HT1080 (cell line): Measurements from ENCODE around the gene UPF1. TPM values are rescaled to one million over a fixed set of nuclear protein-coding genes. Genes with fewer than 3 reads are reported as not detected.

Source experiments
- DNase-seq: peaks from one replicate; pipeline ENCODE4 v3.0.0-alpha.2; 2015; ENCODE audit warnings: low read depth
- polyA plus RNA-seq, 2 experiments: library from polyadenylated mRNA; depleted of rRNA; stranded (reverse); fragments of >200 nt; gene quantifications; 2 replicates each; pipeline ENCODE4 v1.2.3, GENCODE V29; 2015
- total RNA-seq: library from RNA; depleted of rRNA; stranded (reverse); fragments of >200 nt; shearing (Covaris generic); gene quantifications from 2 replicates; pipeline ENCODE4 v1.2.3, GENCODE V29; 2014; rRNA removed

Gene UPF1
- total RNA-seq: 57.5 and 59.1 TPM in 2 replicates
- 35.6 and 40.3 TPM in 2 replicates for polyA plus RNA-seq (2015; cell fraction: cytosol; rRNA removed)
- polyA plus RNA-seq (2015; cell fraction: nucleus; rRNA removed): 121 and 124 TPM in 2 replicates

GRCh38 chr19:18831524-18832305 is at the start of gene UPF1:
TSS of gene UPF1 (plus strand) at chr19:18831959. CDS start at chr19:18832210, 251 bp downstream.
- peak; percentile 83 for DNase-seq

GRCh38 chr19:18782559-18783225 is 49.1 kb upstream of the UPF1 start:
- no peak for DNase-seq

GRCh38 chr19:18783958-18784785 is 47.6 kb upstream of the UPF1 start:
- no peak for DNase-seq

DNA sequence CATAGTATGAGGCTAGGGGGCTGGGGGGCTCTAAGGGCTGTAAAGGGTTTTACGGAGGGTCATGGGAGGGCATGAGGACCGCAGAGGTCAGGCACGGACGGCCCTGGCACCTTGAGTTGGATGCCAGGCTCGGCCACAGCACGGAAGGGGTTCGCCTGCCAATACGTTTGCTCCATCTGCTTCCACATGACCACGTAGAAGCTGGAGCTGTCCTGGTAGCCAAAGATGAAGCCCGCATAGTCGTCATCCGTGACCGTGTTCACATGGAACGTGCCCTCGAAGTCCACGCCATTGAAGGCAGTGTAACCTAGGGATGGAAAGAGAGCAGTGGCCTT is 47.0 kb upstream of the UPF1 start:
- no peak for DNase-seq

- no peak for DNase-seq
These were observed 46.3 kb upstream of the UPF1 start for GRCh38 chr19:18785179-18786124.

- DNase-seq: no peak
These were observed 43.0 kb upstream of the UPF1 start for GRCh38 chr19:18788529-18789421.

GRCh38 chr19:18789422-18789869 is 42.3 kb upstream of the UPF1 start:
- no peak for DNase-seq

DNA sequence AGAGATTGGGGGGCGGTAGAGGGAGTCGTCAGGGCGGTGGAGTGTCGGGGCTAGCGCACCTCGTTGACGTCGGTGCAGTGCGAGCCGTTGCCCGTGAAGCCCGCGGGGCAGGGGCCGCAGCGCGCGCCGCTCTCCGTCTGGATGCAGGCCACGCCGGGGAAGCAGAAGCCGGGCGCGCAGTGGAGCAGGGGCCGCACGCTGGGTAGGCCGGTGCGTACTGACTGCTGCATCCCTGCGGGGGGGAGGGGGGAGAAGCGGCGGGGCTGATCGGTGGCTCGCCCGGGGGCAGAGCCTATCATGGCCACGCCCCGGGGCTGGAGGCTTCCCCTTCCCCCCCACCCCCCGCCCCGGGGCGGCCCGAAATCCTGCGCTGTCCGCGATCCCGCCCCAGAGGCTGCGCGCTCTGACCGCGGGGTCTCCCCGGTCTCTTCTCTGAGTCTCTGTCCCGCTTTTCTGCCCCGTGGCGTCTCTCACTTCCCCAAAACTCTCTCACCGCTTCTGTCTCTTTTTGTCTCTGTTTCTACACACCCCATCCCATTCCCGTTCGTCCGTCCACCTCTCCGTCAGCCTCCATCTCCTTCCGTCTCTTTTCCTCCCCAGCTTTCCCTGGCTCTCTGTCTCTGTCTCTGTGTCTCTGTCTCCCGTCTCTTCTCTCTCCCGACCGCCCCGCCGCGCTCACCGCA is 41.7 kb upstream of the UPF1 start:
- DNase-seq: no peak

- DNase-seq: no peak
These were observed 41.0 kb upstream of the UPF1 start, which contains the start of gene COMP for GRCh38 chr19:18790566-18791314. TSS of gene COMP (minus strand) at chr19:18791305. CDS start at chr19:18791269, 36 bp downstream.

GRCh38 chr19:18791315-18791678 is 40.5 kb upstream of the UPF1 start:
- DNase-seq: no peak

- no peak for DNase-seq
These were observed 39.1 kb upstream of the UPF1 start for GRCh38 chr19:18792661-18793060.

GRCh38 chr19:18793144-18794028 is 38.4 kb upstream of the UPF1 start:
- DNase-seq: no peak

DNA sequence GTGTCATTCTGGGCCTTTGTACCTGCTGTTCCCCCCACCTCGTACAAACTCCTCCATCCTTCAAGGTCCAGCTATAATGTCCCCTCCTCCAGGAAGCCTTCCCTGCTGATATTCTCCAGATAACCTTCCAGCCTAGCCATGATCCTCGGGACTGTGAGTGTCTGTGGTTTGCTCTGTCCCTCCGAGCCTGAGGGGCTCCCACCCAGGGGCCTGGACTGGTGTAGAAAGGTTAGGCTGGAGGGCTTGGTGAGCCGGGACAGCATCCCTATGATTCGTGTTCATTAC is 37.8 kb upstream of the UPF1 start:
- no peak for DNase-seq

GRCh38 chr19:18794692-18795091 is 37.1 kb upstream of the UPF1 start:
- no peak for DNase-seq

GRCh38 chr19:18795540-18795939 is 36.2 kb upstream of the UPF1 start:
- no peak for DNase-seq

- no peak for DNase-seq
These were observed 35.5 kb upstream of the UPF1 start for GRCh38 chr19:18796239-18796638.
